Pons (tissue), 1 donor: ENCODE results near the gene MTRF1L.
"Not testable (repeated sequence)": the region's sequence is repeated elsewhere in the genome, so short reads cannot be mapped to it uniquely, and the experiment has no call there.

Experiments
- DNase-seq: peaks from one replicate; pipeline ENCODE4 v3.0.0-alpha.2; 2016; ENCODE audit warnings: low spot score

Gene MTRF1L

GRCh38 chr6:153001767-153002612, 519 bp downstream of the MTRF1L start:
- DNase-seq, result peak; percentile 32

- not testable (repeated sequence) for DNase-seq
Measured at GRCh38 chr6:153000790-153001189, 1.7 kb downstream of the MTRF1L start.

DNA sequence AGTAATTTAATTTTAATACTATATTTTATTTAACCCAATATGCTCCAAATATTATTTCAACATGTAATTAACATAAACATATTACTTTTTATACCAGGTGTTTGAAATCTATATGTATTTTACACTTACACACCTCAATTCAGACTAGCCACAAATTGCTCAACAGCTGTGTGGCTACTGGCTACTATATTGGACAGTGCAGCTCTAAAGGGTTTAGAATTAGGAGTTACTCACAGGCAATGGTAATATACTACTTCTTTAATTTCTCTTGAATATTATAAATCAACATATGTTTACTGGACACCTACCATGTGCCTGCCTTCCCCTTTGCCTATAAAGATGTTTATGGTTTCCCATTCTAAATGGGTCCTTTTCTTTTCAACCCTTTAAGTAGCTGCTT, 2.3 kb downstream of the MTRF1L start:
- no peak for DNase-seq

DNA sequence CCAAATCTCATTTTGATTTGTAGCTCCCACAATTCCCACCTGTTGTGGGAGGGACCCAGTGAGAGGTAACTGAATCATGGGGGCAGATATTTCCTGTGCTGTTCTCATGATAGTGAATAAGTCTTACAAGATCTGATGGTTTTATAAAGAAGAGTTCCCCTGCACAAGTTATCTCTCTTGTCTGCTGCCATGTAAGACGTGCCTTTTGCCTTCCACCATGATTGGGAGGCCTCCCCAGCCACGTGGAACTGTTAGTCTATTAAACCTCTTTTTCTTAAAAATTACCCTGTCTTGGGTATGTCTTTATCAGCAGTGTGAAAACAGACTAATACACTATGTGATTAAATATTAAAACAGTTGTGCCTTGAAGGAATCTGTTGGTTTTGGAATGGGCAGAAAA, 3.0 kb downstream of the MTRF1L start:
- DNase-seq, result not testable (repeated sequence)

DNA sequence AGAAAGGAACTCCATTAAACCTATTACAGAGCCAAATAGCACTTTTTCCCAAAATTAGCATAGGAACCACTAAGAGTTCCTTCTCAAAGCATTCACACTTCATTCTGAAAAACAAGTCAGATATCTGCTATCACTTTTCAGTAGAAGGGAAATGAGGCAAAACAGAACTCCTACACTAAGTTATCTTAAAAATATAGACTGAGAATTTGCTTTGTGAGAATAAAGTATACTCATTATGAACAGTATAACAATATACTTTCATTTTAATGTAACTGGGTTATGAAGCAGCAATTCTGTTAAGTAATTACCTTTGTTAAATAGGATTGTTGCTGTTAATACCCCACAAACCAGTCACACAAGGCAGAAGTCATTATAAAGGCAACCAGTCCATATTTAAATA, 8.7 kb downstream of the MTRF1L start:
- no peak for DNase-seq

GRCh38 chr6:152993431-152993830, 9.1 kb downstream of the MTRF1L start:
- DNase-seq, result no peak

GRCh38 chr6:152986978-152987377, 15.5 kb downstream of the MTRF1L start:
- DNase-seq, result no peak

GRCh38 chr6:152985300-152985699, 17.2 kb downstream of the MTRF1L start:
- DNase-seq, result not testable (repeated sequence)

DNA sequence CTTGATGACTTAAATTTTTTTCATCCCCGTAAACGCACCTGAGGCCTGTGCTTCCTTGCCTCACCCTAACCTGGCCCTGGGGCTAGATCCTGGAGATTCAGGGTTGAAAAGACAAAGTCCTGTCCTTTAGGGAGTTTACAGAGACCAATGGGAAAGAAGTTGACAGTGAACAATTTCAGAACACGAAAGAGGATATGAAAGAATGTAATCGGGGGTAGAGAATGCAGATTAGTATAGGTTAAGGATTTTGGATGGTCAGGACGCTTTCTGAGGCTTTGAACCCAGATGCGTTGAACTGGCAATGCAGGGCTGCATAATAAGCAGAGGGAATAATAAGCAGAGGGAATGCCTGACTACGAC, 18.0 kb downstream of the MTRF1L start:
- DNase-seq, result peak; percentile 12

DNA sequence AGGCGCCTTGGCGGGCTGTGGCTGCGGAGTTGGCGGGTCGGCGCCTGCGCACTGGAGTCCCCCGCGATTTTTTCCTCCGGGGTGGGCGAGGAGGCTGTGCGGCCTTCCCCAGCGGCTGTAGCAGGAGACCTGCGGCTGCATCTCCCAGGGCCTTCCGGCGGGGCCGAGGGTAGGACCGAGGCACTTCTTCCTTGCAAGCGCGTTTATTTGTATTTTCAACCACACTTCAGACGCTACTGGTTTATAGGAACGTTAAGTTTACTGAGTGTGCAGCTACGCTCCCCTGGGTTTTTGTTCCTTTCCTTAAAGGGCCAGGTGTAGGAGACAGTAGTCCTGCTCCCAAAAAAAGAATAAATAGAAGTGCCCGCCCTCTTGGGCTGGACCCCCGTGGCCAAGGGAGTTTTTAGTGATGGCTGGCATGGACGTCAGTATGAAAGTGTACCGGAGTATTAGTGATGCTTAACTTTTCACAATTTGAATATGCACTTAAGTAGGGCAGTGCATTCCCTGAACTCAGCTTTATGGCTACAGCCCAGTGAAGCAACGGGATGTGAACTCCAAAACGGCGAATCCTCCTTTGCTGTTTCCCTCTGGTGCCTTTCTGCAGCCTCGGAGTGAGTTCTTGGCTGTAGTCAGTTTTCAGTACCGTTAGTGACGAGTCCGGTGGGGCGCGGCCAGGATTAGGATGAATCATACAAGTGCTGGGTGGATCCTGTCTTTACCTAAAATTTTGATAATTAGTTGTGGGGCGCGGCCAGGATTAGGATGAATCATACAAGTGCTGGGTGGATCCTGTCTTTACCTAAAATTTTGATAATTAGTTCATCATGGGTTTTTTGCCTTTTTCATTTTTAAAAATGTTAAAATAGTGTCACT, 18.6 kb downstream of the MTRF1L start:
- DNase-seq, result peak; percentile 48

GRCh38 chr6:152982904-152983636, 19.4 kb downstream of the MTRF1L start, which contains the start of gene FBXO5:
TSS of gene FBXO5 (minus strand) at chr6:152983041. CDS start at chr6:152982959, 82 bp downstream.
- DNase-seq, result peak; percentile 97

- DNase-seq, result no peak
Measured at GRCh38 chr6:152981989-152982903, 20.3 kb downstream of the MTRF1L start.

DNA sequence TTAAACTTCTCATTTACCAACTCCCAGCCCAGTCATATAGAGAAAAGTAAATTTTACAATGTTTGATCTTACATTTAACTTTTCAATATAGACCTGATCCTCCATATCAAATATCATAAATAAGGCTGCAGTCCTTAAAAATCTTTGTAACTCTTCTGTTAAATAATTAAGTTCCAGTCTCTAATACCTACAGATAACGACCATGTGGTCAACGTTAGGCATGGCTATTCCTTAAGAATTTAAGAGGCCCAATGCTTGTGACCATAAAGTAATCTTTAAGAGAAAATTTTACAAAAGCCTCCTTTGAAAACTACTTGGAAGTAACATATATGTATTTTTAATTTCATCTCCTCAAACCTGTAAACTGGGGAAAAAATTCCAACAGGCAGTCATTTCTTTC, 21.3 kb downstream of the MTRF1L start:
- DNase-seq, result no peak

GRCh38 chr6:152980656-152981055, 21.9 kb downstream of the MTRF1L start:
- no peak for DNase-seq

DNA sequence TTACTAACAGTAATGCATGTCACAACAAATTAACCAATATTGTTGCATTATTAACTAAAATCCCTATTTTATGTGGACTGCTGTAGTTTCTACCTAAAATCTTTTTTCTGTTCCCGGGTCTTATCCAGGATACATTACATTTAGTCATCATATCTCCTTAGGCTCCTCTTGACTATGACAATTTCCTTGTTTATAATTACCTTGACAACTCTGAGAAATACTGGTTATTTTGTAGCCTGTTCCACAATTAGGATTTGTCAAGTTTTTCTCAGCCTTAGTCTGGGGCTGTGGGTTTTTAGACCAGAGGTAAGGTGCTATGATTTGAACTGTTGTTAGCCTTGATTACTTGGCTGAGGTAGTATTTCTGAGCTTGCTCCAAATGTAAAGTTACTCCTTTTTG, 23.4 kb downstream of the MTRF1L start:
- no peak for DNase-seq

GRCh38 chr6:152978058-152978457, 24.5 kb downstream of the MTRF1L start:
- no peak for DNase-seq

GRCh38 chr6:152977556-152977955, 25.0 kb downstream of the MTRF1L start:
- DNase-seq, result no peak

- no peak for DNase-seq
Measured at GRCh38 chr6:152976749-152977148, 25.8 kb downstream of the MTRF1L start.

DNA sequence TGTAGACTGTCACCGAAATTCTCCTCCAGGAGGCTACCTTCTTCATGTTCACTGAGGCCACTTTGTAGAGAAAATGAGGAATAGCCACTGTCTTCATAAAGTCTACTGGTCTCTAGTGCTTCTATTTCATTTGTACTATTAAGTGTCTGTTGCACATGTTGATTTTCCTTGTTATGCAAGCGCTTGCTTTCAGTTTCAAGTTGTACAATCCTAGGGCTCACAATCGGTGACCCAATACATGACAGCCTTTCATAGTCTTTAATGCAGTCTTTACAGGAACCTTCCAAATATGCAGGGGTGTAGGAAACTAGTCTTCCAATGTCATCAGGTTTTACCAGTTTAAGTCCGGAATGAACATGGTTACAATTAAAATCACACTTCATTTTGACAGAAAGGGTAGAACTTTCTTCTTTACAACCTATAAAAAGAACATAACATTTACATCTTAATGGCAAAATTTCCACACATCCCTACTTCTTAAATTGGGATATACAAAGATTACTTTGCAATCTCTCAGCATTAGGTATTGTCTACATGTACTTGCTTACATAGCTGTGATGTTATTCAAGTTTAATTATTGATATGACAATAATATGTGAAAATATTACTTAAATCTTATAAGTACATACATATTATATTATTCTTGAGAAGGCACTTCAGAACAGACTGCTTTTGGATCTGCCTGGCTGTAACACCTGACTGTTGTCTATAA, 27.1 kb downstream of the MTRF1L start:
- DNase-seq, result peak; percentile 64

DNA sequence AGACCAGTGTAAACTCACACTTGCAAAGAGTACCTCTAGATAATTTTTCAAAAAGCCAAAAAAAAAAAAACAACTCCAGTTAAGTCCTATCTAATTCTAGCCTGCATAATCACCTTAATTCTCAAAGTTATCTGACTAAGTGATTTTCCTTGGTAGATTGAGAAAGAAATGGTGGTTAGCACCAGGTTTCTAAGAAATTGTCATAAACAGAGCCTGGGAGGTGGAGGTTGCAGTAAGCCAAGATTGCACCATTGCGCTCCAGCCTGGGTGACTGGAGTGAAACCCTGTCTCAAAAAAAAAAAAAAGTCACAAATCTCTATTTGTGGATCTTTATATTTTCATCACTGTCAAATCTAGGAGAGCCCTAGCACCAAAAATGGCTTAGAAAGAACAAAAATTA, 28.6 kb downstream of the MTRF1L start:
- no peak for DNase-seq
